Stimulated activated CD4-positive, alpha-beta T cell treated with anti-CD3 and anti-CD28 coated beads, Interleukin-1b, Interleukin-23, amount 100 ng/mL, for 4 hours (primary cell): ENCODE data around the gene MGAT4C.
"Not testable (repeated sequence)": the region's sequence is repeated elsewhere in the genome, so short reads cannot be mapped to it uniquely, and the experiment has no call there.

ENCODE experiments used
- DNase-seq, 2 donors: peaks; one replicate each; pipeline ENCODE4 v3.0.0-alpha.2; 2020; ENCODE audit warnings: low read depth in 2 of 2

Gene MGAT4C

DNA sequence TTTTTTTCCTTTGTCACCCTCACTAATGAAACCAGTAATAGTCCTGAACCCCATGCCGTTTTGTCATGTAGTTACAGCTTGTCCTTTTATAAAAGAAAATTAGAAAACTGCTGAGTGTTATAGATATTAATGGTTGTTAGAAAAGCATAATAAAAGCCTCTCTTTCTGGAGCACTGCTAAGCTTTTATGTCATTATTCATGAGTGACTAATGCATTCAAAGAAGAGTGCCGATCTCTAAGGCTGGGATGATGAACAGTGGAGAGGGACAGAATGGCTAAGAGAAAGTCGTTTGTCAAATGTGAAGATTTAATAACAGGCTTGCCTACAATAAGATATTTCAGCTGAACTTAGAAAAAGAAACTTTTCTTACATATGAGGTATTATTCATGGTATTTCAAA, 121.6 kb downstream of the MGAT4C start:
- no peak for DNase-seq

GRCh38 chr12:86126900-86127299, 129.3 kb downstream of the MGAT4C start:
- DNase-seq: not testable (repeated sequence)

DNA sequence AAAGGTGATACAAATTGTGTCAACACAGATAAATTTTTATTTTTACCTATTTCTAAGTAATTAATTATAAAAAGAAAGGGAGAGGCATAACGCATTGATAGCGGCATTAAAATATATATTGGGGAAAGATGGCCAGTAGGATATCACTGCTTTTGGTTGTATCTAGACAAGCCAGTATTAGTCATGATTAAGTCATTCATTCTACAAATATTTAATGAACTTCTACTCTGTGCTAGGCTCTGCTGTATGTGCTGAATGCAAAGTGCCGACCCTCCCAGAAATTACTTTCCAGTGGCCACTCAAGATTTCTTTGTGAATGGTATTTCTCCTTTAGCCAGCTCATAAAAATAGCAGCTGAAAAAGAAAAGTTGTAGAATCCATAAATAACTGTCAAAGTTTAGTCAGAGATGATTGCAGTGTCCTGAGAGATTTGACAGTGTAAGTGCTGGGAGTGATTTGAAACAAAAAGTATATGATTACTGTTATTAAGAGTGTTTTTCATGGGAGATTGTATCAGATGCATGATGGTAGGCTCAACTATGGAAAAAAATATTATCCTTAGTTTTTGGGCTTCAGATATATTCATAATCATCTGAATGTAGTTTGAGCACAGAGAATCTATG, 133.2 kb downstream of the MGAT4C start:
- DNase-seq: no peak

DNA sequence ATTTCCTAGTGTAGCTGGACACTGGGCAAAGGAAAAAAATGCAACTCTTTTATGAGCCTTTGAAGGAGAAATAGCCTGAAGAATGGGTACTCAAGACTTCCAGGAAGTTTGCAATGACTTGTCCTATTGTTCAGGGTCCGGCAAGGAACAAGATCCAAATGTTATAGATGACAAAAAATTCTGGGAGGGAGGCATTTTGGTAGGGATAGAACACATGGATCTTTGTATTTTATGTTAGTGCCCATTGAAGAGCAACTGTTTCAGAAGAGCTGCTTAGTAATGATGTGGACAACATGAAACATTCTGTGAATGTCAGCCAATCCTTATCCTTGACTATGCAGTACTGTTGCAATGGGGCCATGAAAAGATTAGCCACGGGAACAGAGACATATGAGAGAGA, 138.0 kb downstream of the MGAT4C start:
- DNase-seq: no peak

DNA sequence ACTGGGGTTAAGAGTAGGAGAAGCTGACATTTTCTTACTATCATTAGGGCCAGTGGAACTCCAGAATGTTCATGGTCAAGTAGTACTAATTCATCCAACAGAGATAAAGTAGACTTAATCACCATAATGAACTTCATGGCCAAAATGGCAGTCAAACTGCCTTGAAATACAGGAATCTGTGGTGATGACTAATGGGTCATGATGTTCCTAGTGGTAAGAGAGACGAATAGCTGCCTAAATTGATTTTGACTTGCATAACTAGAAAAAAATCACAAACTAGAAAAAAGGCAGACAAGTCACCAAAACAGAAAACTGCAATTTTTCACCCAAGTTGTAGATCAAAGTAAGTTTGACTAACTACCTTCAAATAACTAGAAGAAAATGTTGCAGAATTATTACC, 138.5 kb downstream of the MGAT4C start:
- no peak for DNase-seq

DNA sequence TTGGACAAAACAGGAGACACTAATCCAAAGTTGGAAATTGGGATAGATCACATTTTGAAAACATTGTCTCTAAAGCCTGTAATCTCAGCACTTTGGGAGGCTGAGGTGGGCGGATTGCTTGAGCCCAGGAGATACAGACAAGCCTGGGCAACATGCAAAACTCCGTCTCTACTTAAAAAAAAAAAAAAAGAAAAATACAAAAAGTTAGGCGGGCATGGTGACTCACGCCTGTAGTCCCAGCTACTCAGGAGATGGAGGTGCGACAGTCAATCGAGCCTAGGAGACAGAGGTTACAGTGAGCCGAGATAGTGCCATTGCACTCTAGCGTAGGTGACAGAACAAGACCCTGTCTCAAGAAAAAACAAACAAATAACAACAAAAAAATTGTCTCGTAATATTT, 152.1 kb downstream of the MGAT4C start:
- DNase-seq: no peak

DNA sequence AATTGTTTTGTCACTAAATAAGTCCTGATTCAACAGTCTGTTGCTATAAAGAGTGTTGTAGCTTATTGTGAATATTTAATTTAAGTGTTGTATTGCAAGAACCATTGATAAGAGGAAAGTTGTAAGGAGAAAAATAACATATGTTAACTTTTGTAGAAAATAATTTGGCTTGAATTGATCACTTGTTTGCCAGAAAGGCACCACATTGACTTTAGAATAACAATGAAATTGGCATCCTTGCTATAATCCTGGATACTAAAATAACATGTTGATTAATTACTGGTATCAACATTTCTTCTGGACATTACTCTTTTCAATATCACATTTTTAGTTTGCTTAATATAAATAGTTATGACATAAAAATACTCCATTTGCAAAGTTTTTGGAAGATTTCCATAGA, 159.0 kb downstream of the MGAT4C start:
- no peak for DNase-seq

DNA sequence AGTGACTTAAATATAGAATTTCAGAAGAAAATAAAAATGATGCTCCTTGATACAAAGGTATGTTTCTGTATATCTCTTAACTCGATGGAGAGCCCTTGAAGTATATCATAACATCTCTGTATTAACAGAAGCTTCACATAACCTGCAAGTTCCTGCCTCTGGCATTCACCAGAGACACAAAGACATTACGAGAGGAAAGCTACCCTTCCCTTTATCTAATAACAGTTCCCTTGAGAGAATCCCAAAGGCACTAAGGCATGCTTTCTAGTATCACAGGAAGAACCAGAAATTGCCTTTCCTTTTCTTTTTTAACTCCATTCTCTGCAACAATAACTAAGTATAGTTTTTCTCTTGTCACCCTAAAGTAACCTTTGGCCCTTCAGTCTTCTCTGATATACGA, 164.5 kb downstream of the MGAT4C start:
- DNase-seq: no peak

DNA sequence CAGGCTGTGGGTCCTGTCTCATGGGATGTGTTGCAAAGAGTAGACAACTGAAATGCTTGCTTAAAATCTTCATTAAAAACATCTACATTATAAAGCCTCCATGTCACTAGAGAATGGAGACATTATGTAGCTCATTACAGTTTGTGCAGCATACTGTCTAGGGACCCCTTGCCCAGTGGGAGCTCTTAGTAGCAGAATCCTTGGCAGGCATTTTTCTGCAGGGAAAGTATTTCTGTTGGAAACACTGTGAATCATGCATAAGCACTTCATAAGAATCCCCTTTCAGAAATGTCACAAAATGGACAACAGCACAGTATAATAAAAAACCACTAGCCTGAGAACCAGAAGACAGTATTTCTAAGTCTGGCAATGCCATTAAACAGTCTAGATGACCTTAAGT, 174.3 kb downstream of the MGAT4C start:
- DNase-seq: no peak

DNA sequence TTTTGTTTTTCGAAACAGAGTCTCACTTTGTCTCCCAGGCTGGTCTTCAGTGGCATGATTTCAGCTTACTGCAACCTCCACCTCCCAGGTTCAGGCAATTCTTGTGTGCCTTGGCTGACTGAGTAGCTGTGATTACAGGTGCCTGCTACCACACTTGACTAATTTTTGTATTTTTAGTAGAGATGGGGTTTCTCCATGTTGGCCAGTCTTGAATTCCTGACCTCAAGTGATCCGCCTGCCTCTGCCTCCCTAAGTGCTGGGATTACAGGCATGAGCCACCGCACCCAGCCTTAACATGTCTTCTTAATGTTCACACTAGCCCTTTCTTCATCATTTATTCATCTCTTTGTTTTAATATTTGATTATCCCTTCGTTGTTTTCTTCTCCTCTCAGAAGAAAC, 197.1 kb downstream of the MGAT4C start:
- not testable (repeated sequence) for DNase-seq

DNA sequence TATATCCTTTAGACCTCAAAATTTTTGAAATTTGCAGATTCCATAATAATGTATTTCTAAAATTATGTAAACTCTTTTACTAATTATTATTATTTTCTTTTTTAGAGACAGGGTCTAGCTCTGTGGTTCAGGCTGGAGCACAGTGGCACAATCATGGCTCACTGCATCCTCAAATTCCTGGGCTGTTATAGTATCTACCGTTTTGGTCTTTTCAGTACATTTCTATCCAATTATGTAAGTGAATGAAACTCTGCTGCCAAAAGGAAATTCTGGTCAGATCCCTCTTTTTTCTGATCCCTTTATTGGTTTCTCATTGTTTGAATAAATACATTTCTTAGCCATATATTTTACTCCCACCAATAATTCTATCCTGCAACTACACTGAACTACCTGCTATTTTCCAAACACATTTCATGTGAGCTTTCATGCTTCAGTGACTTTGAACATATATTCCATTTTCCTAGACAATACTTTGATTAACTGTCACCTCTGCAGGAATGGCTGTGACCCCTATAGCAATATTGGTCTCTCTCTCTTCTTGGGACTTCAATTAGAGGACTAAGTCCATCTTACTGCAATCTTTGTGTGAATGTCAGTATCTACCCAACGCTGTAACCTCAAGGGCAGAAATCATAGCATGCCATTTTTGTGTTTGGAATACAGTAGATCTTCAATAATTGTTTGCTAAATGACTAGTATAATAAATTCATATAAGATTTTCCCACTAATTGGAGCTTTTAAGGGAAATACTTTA, 198.9 kb downstream of the MGAT4C start:
- DNase-seq: no peak

DNA sequence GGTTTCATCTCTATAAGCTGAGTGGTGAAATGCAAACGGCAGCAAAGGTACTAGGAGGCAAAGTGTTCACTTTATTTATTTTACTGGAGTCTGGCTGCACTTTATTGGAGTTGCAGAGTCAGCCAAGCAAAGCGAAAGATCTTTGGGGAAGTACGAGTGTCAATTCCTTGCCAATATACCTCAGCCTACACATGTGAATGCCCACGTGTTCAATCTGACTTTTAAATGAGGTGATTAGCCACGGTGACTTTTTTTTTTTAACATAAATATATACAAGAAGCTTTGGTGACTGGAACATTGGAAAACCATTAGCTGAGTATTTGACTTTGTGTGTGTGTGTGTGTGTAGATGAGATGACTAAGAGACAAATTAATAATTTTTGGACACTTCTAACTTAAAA, 203.3 kb downstream of the MGAT4C start:
- DNase-seq: no peak

- DNase-seq: no peak
Observed at GRCh38 chr12:86050010-86050409, 206.2 kb downstream of the MGAT4C start.

- DNase-seq: no peak
Observed at GRCh38 chr12:86044396-86044795, 211.8 kb downstream of the MGAT4C start.

GRCh38 chr12:86042062-86042461, 214.1 kb downstream of the MGAT4C start:
- no peak for DNase-seq

GRCh38 chr12:86018361-86018760, 237.8 kb downstream of the MGAT4C start:
- DNase-seq: no peak

DNA sequence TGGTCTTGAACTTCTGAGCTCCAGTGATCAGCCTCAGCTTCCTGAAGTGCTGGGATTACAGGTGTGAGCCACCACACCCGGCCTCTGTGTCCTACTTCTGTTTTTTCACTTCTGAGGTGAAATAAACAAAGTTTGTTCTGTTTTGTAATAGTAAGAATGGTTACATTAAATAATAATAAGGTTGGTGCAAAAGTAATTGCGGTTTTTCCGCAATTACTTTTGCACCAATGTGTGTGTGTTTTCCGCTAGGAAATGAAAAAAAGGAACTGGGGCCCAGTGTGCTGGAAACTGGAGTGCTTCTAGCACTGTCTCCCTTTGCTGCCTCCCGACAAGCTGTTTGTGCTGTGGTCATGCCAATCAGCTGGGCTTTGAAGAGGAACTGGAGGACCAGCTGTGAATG, 241.2 kb downstream of the MGAT4C start:
- no peak for DNase-seq

- DNase-seq: no peak
Observed at GRCh38 chr12:86006727-86007126, 249.5 kb downstream of the MGAT4C start.

DNA sequence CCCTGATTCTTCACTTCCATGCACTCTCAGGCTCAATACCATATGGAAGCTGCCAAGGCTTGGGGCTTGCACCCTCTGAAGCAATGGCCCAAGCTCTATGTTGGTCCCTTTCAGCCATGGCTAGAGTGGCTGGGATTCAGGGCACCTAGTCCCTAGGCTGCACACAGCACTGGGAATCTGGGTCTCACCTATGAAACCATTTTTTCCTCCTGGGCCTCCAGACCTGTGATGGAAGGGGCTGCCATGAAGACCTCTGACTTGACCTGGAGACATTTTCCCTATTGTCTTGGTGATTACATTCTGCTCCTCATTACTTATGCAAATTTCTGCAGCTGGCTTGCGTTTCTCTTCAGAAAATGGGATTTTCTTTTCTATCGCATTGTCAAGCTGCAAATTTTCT, 258.1 kb downstream of the MGAT4C start:
- no peak for DNase-seq

DNA sequence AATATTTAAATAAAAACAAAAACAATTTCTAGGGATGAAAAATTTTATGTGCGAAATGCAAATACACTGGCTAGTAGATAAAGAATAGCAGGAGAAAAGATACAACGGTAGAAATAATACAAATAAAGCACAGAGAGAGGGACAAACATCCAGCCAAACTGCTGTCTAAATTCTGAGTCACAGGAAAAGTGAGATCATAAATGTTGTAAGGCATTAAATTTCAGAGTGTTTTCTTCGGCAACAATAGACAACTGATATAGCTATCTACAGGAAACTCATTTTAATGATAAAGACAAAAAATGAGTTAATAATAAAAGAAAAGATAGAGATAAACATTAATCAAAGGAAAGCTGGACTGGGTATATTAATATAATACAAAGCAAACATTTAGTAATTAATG, 259.9 kb downstream of the MGAT4C start:
- no peak for DNase-seq

DNA sequence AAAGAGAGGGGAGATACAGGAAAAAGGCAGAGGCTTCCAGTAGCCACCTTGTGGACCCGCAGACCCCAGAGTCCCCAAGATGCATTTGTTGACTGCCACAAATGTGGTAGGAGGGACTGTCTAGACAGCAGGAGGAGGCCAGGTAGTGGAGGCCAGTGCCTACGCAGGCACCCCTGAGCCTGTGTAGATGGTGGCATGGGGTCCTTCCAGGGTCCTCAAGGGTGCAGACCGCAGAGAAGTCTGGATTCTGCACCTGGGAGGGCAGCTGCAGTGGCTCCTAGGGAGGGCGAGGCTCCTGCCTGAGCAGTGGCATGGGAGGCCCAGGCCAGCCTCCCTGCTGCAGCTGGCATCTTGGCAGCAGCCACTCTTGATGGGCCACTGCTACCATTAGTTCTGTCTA, 262.4 kb downstream of the MGAT4C start:
- no peak for DNase-seq

GRCh38 chr12:85985996-85986395, 270.2 kb downstream of the MGAT4C start:
- DNase-seq: no peak

GRCh38 chr12:85983601-85984000, 272.6 kb downstream of the MGAT4C start:
- DNase-seq: no peak

DNA sequence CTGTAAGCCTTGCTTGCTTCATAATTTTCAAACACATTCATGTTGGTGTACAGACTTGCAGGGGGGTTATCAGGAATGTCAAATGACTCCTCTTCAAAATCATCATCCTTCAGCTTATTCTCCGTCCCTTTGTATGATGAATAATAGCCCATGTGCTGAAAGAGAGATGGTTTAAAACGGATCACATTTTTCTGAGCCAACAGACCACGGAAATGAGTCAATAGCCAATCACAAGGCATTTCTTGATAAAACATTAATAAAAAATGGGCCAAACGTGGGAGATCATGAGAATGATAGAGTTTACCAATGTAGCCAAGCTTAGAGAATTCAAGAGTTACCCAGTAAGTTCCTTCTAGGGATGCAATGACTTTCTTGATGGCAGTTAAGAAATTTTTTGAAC, 276.6 kb downstream of the MGAT4C start:
- DNase-seq: no peak
